Keratinocyte (primary cell): ENCODE results near the gene ARPIN. TPM values are rescaled to one million over a fixed set of nuclear protein-coding genes. Genes with fewer than 3 reads are reported as not detected.

Experiments used
- DNase-seq: peaks from one replicate; pipeline ENCODE4 v3.0.0-alpha.2; 2011; ENCODE audit warnings: low read depth, missing footprints, low spot score
- FAIRE-seq: peaks from 2 replicates; lab custom pipeline; 2011; peaks lifted over from hg19 to GRCh38; lab: Jason Lieb, UNC
- H2AFZ ChIP-seq: 2 replicates; pipeline ENCODE4 v1.6.0; 2012; ENCODE audit warnings: low read length, control low read depth, inconsistent platforms; ENCODE audit not compliant: control insufficient read depth
- H3K27ac ChIP-seq: 2 replicates; pipeline ENCODE4 v1.5.1; 2011; ENCODE audit warnings: low read length; ENCODE audit not compliant: control insufficient read depth, insufficient read depth
- H3K27me3 ChIP-seq: 3 replicates; pipeline ENCODE4 v1.6.0; 2011; ENCODE audit warnings: low read length; ENCODE audit not compliant: control insufficient read depth, insufficient read depth; ENCODE audit errors: extremely low read depth
- H3K36me3 ChIP-seq, 2 experiments: 2 replicates in 1 of 2; 3 replicates in 1 of 2; pipeline ENCODE4 v1.5.1; 2011; ENCODE audit warnings: low read length in 2 of 2, mild to moderate bottlenecking in 1 of 2; ENCODE audit not compliant: control insufficient read depth in 2 of 2, insufficient read depth in 2 of 2; ENCODE audit errors: extremely low read depth in 1 of 2
- H3K4me1 ChIP-seq: 3 replicates; pipeline ENCODE4 v1.5.1; 2011; ENCODE audit warnings: low read length; ENCODE audit not compliant: control insufficient read depth, insufficient read depth; ENCODE audit errors: extremely low read depth
- H3K4me2 ChIP-seq: 3 replicates; pipeline ENCODE4 v1.6.0; 2011; ENCODE audit warnings: low read depth, low read length; ENCODE audit not compliant: control insufficient read depth, insufficient read depth; ENCODE audit errors: extremely low read depth
- H3K4me3 ChIP-seq, 3 experiments: fragments of 200-600 bp in 1 of 3; sonication (generic) in 1 of 3; 2 replicates in 2 of 3; 3 replicates in 1 of 3; pipeline ENCODE4 v1.5.1; 2011 to 2016; ENCODE audit warnings: low read length in 3 of 3, mild to moderate bottlenecking in 3 of 3, control low read depth in 2 of 3, inconsistent platforms in 1 of 3, low read depth in 1 of 3, mixed read lengths in 1 of 3, mixed run types in 1 of 3, moderate library complexity in 1 of 3; ENCODE audit not compliant: control insufficient read depth in 2 of 3, insufficient read depth in 2 of 3; ENCODE audit errors: extremely low read depth in 1 of 3
- H3K79me2 ChIP-seq: 2 replicates; pipeline ENCODE4 v1.6.0; 2012; ENCODE audit warnings: low read length; ENCODE audit not compliant: control insufficient read depth, insufficient read depth
- H3K9ac ChIP-seq: 3 replicates; pipeline ENCODE4 v1.6.0; 2011; ENCODE audit warnings: low read length; ENCODE audit not compliant: control insufficient read depth, insufficient read depth; ENCODE audit errors: extremely low read depth
- H3K9me1 ChIP-seq: 3 replicates; pipeline ENCODE4 v1.6.0; 2011; ENCODE audit warnings: low read length; ENCODE audit not compliant: control insufficient read depth, insufficient read depth; ENCODE audit errors: extremely low read depth
- H3K9me3 ChIP-seq: 2 replicates; pipeline ENCODE4 v1.5.1; 2012; ENCODE audit warnings: low read depth, low read length; ENCODE audit not compliant: control insufficient read depth
- H4K20me1 ChIP-seq: 3 replicates; pipeline ENCODE4 v1.6.0; 2011; ENCODE audit warnings: low read length; ENCODE audit not compliant: control insufficient read depth, insufficient read depth; ENCODE audit errors: extremely low read depth
- EZH2 ChIP-seq: IDR thresholded peaks from one replicate; pipeline ENCODE4 v1.6.1; 2012; ENCODE audit warnings: inconsistent platforms, mild to moderate bottlenecking, low read length, moderate library complexity
- dilution Hi-C: fragments of 300-500 bp; cut with MboI; formaldehyde crosslinking; loops from one replicate; pipeline ENCODE4 v1.7.0; 2020; ENCODE audit warnings: low sequenced_read_pairs; ENCODE audit not compliant: extremely low pct_ligation_motif_present
- polyA plus RNA-seq, 5 experiments: library from polyadenylated mRNA; depleted of rRNA in 3 of 5; stranded (reverse) in 3 of 5; stranded (forward) in 1 of 5; unstranded in 1 of 5; fragments of >200 nt; gene quantifications; 1 replicate in 1 of 5; 2 replicates in 3 of 5; 3 replicates in 1 of 5; pipeline versions ENCODE4 v1.2.1 to v1.2.3, GENCODE V29; 2011 to 2012; ENCODE audit warnings: missing spikeins in 2 of 5, low read depth in 1 of 5, low replicate concordance in 1 of 5
- TF ChIP-seq, protein P1 (sequence below), 3 experiments: IDR thresholded peaks in 1 of 3; conservative IDR thresholded peaks in 1 of 3; optimal IDR thresholded peaks in 1 of 3; 2 replicates in 2 of 3; 3 replicates in 1 of 3; pipeline versions ENCODE3 to v1.5.1; 2011; ENCODE audit warnings: low read length in 3 of 3, mild to moderate bottlenecking in 3 of 3, moderate library complexity in 2 of 3, control low read depth in 1 of 3, inconsistent platforms in 1 of 3; ENCODE audit not compliant: insufficient read depth in 2 of 3; ENCODE audit errors: extremely low read depth in 1 of 3

ARPIN gene
- polyA plus RNA-seq, 1 donor (not counting 4 experiments of a cell fraction or from before 2014, with no cell fraction given), result 9.0 TPM

DNA sequence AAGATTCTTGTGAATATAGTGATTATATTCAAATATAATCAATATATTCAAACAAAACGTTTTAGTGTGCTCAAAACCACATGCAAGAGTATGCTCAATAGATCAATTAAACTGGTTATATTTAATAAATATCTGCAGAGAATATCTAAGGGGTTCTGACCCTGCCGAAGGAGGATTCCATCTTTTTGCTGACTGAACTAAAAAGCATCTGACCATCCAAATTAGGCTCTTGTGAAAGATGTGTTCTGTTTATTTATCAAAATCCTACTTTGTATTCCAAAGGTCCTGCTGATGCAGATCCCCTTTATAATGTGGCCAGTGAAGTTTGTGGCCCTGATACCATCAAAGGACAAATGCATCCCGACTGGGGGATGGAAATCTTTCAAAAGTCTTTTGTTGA lies 41.8 kb upstream of the ARPIN start:
- no peak overlapping the region for H3K4me2 ChIP-seq
- no peak overlapping the region for H3K4me3 ChIP-seq
- no peaks in the 10 kb centered on the region for H3K27me3 ChIP-seq
- no peaks in the 10 kb centered on the region for H3K36me3 ChIP-seq
- no peak overlapping the region for H3K27ac ChIP-seq
- DNase-seq (no peak), FAIRE-seq (no peak)
- no peaks in the 10 kb centered on the region for H3K79me2 ChIP-seq
- no peaks in the 10 kb centered on the region for H3K9me3 ChIP-seq
- dilution Hi-C loops, result no loop called here
- H3K9ac ChIP-seq, result no peak overlapping the region
- TF ChIP-seq EZH2, result no peak
- TF ChIP-seq, protein P1, sequence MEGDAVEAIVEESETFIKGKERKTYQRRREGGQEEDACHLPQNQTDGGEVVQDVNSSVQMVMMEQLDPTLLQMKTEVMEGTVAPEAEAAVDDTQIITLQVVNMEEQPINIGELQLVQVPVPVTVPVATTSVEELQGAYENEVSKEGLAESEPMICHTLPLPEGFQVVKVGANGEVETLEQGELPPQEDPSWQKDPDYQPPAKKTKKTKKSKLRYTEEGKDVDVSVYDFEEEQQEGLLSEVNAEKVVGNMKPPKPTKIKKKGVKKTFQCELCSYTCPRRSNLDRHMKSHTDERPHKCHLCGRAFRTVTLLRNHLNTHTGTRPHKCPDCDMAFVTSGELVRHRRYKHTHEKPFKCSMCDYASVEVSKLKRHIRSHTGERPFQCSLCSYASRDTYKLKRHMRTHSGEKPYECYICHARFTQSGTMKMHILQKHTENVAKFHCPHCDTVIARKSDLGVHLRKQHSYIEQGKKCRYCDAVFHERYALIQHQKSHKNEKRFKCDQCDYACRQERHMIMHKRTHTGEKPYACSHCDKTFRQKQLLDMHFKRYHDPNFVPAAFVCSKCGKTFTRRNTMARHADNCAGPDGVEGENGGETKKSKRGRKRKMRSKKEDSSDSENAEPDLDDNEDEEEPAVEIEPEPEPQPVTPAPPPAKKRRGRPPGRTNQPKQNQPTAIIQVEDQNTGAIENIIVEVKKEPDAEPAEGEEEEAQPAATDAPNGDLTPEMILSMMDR (optimal IDR thresholded peaks at IDR 0.05 in 1 of 3, IDR thresholded peaks at IDR 0.05 in 1 of 3, conservative IDR thresholded peaks at IDR 0.05 in 1 of 3; ENCODE audit: extremely low read depth in 1 of 3, insufficient read depth in 2 of 3, low read length in 3 of 3), result no peak
- H4K20me1 ChIP-seq, result no peaks in the 10 kb centered on the region
- peaks cover 9% of the 10 kb centered on the region for H3K4me1 ChIP-seq
- no peaks in the 10 kb centered on the region for H3K9me1 ChIP-seq
- H2AFZ ChIP-seq, result no peak overlapping the region

DNA sequence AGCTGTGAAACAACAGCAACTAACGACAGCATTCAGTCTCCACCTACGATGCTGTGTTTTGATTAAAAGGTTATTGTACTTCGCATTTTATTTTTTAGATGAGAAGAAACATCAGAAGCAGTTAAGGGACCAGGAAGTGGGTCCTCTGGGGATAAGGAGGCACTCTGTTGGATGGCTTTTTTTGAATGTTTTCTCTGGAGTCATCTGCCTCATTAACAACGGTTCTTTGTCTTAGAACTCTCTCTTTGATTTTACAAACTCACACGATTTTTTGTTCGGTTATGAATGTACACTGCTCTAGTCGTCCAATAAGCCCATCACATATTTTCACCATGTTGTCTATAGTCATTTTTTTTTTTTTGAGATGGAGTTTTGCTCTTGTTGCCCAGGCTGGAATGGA lies 36.0 kb upstream of the ARPIN start:
- no peak overlapping the region for H3K4me3 ChIP-seq

More for the DNA sequence above, 36.0 kb upstream of the ARPIN start:
- no peak for FAIRE-seq
- H3K4me1 ChIP-seq, result no peaks in the 10 kb centered on the region
- DNase-seq, result no peak
- H4K20me1 ChIP-seq, result no peaks in the 10 kb centered on the region
- dilution Hi-C loops, result no loop called here
- H3K36me3 ChIP-seq, result no peaks in the 10 kb centered on the region
- H3K79me2 ChIP-seq, result no peaks in the 10 kb centered on the region
- H3K27ac ChIP-seq, result no peak overlapping the region
- H3K9me3 ChIP-seq, result no peaks in the 10 kb centered on the region
- H3K9ac ChIP-seq, result no peak overlapping the region
- H3K9me1 ChIP-seq, result no peaks in the 10 kb centered on the region
- TF ChIP-seq, protein P1 (optimal IDR thresholded peaks at IDR 0.05 in 1 of 3, IDR thresholded peaks at IDR 0.05 in 1 of 3, conservative IDR thresholded peaks at IDR 0.05 in 1 of 3; ENCODE audit: extremely low read depth in 1 of 3, insufficient read depth in 2 of 3, low read length in 3 of 3), result no peak
- TF ChIP-seq EZH2, result no peak
- H2AFZ ChIP-seq, result no peak overlapping the region
- no peaks in the 10 kb centered on the region for H3K27me3 ChIP-seq
- no peak overlapping the region for H3K4me2 ChIP-seq
